GM21723 (cell line): ENCODE data around the gene ZYG11A.
"Not testable (repeated sequence)": the region's sequence is repeated elsewhere in the genome, so short reads cannot be mapped to it uniquely, and the experiment has no call there.

Experiments used
- ATAC-seq: cut with Tn5 transposase; IDR thresholded peaks from one replicate; pipeline ENCODE4 v1.9.1; 2021; ENCODE audit warnings: mild to moderate bottlenecking, moderate library complexity; ENCODE audit not compliant: unreplicated experiment

ZYG11A gene

GRCh38 chr1:52869727-52870126 lies 27.2 kb downstream of the ZYG11A start:
- not testable (repeated sequence) for ATAC-seq

GRCh38 chr1:52876843-52877242 lies 34.3 kb downstream of the ZYG11A start:
- no peak for ATAC-seq

- no peak for ATAC-seq
Measured at GRCh38 chr1:52877554-52877953, 35.0 kb downstream of the ZYG11A start.

- no peak for ATAC-seq
Measured at GRCh38 chr1:52880206-52880605, 37.6 kb downstream of the ZYG11A start.

GRCh38 chr1:52887483-52887882 lies 44.9 kb downstream of the ZYG11A start:
- ATAC-seq: no peak

GRCh38 chr1:52892424-52893215 lies 50.1 kb downstream of the ZYG11A start:
- ATAC-seq: no peak

GRCh38 chr1:52899445-52899894 lies 56.9 kb downstream of the ZYG11A start:
- ATAC-seq: no peak

GRCh38 chr1:52900402-52900801 lies 57.8 kb downstream of the ZYG11A start:
- ATAC-seq: no peak

- no peak for ATAC-seq
Measured at GRCh38 chr1:52901384-52901783, 58.8 kb downstream of the ZYG11A start.

GRCh38 chr1:52904208-52904926 lies 61.8 kb downstream of the ZYG11A start:
- no peak for ATAC-seq

GRCh38 chr1:52904927-52905698 lies 62.6 kb downstream of the ZYG11A start:
- no peak for ATAC-seq

GRCh38 chr1:52906135-52906603 lies 63.6 kb downstream of the ZYG11A start:
- ATAC-seq: no peak

- no peak for ATAC-seq
Measured at GRCh38 chr1:52907068-52907811, 64.7 kb downstream of the ZYG11A start.

GRCh38 chr1:52907812-52908153 lies 65.2 kb downstream of the ZYG11A start:
- ATAC-seq: no peak

GRCh38 chr1:52911541-52911940 lies 69.0 kb downstream of the ZYG11A start:
- ATAC-seq: no peak

- ATAC-seq: no peak
Measured at GRCh38 chr1:52913014-52913413, 70.5 kb downstream of the ZYG11A start.

- no peak for ATAC-seq
Measured at GRCh38 chr1:52913537-52913936, 71.0 kb downstream of the ZYG11A start.

- no peak for ATAC-seq
Measured at GRCh38 chr1:52914463-52914862, 71.9 kb downstream of the ZYG11A start.

GRCh38 chr1:52915211-52915854 lies 72.8 kb downstream of the ZYG11A start:
- no peak for ATAC-seq

GRCh38 chr1:52915855-52916220 lies 73.3 kb downstream of the ZYG11A start:
- ATAC-seq: no peak
